ENCODE results near the gene CCDC27. TPM values are rescaled to one million over a fixed set of nuclear protein-coding genes. Genes with fewer than 3 reads are reported as not detected.

CCDC27 gene
- total and polyA plus RNA-seq, 8 donors = not detected

GRCh38 chr1:3736131-3736561, 16.1 kb upstream of the CCDC27 start:
- TF ChIP-seq POLR2AphosphoS5 (IDR thresholded peaks at IDR 0.05) (no peak), CTCF (IDR thresholded peaks at IDR 0.05) (no peak), POLR2A (IDR thresholded peaks at IDR 0.05) (no peak), EP300 (IDR thresholded peaks at IDR 0.05) (no peak)
- 86 to 90% (median 89%) methylated on average over 9 to 13 of the region's 13 CpGs for WGBS, 5 donors

GRCh38 chr1:3736708-3737107, 15.5 kb upstream of the CCDC27 start:
- 85 to 94% (median 87%) methylated on average over 14 of the region's 14 CpGs for WGBS, 5 donors
- no peaks in the 10 kb centered on the region for H3K9me3 ChIP-seq
- H3K27ac ChIP-seq = no peak overlapping the region
- TF ChIP-seq EP300 (IDR thresholded peaks at IDR 0.05) = no peak
- no peak for TF ChIP-seq POLR2AphosphoS5 (IDR thresholded peaks at IDR 0.05)
- TF ChIP-seq POLR2A (IDR thresholded peaks at IDR 0.05) = no peak
- TF ChIP-seq CTCF (IDR thresholded peaks at IDR 0.05) = no peak
- no peak for DNase-seq
- H3K4me1 ChIP-seq = peaks cover 0 to 13% (median 8%) of the 10 kb centered on the region in 4 donors
- H3K36me3 ChIP-seq = peaks cover 20 to 74% (median 68%) of the 10 kb centered on the region in 4 donors
- no peak overlapping the region for H3K4me3 ChIP-seq
- H3K27me3 ChIP-seq = peaks cover 0 to 25% (median 18%) of the 10 kb centered on the region in 3 donors
- intact Hi-C loops (cut with DNase I; ENCODE audit: low total_unique reads) = no loop called here

More at GRCh38 chr1:3736131-3736561, 16.1 kb upstream of the CCDC27 start:
- Histone ChIP-seq H3K27ac (no peak overlapping the region), H3K4me3 (no peak overlapping the region), H3K36me3 (peaks cover 19 to 69% (median 63%) of the 10 kb centered on the region in 4 donors), H3K9me3 (no peaks in the 10 kb centered on the region), H3K4me1 (peaks cover 0 to 13% (median 8%) of the 10 kb centered on the region in 4 donors), H3K27me3 (peaks cover 0 to 31% (median 24%) of the 10 kb centered on the region in 3 donors)
- DNase-seq = no peak
- intact Hi-C loops (cut with DNase I; ENCODE audit: low total_unique reads) = no loop called here

GRCh38 chr1:3738943-3739342, 13.3 kb upstream of the CCDC27 start:
- DNase-seq = no peak
- WGBS, 5 donors = 80 to 94% (median 87%) methylated on average over 8 to 12 of the region's 12 CpGs
- no peak overlapping the region for H3K4me3 ChIP-seq
- peaks cover 33 to 97% (median 85%) of the 10 kb centered on the region in 4 donors for H3K36me3 ChIP-seq
- H3K27ac ChIP-seq = no peak overlapping the region
- H3K9me3 ChIP-seq = no peaks in the 10 kb centered on the region
- intact Hi-C loops (cut with DNase I; ENCODE audit: low total_unique reads) = no loop called here
- H3K4me1 ChIP-seq = peaks cover 0 to 5% (median 0%) of the 10 kb centered on the region in 4 donors
- peaks cover 0 to 4% (median 0%) of the 10 kb centered on the region in 3 donors for H3K27me3 ChIP-seq
- no peak for TF ChIP-seq POLR2A (IDR thresholded peaks at IDR 0.05)
- no peak for TF ChIP-seq CTCF (IDR thresholded peaks at IDR 0.05)
- TF ChIP-seq POLR2AphosphoS5 (IDR thresholded peaks at IDR 0.05) = no peak
- no peak for TF ChIP-seq EP300 (IDR thresholded peaks at IDR 0.05)

- 67 to 83% (median 78%) methylated on average over 7 to 9 of the region's 9 CpGs for WGBS, 5 donors
- Histone ChIP-seq H3K27me3 (no peaks in the 10 kb centered on the region), H3K36me3 (peaks cover 33 to 100% (median 80%) of the 10 kb centered on the region in 4 donors), H3K9me3 (no peaks in the 10 kb centered on the region), H3K4me1 (peaks cover 0 to 16% (median 3%) of the 10 kb centered on the region in 4 donors), H3K4me3 (no peak overlapping the region), H3K27ac (no peak overlapping the region)
- no peak for TF ChIP-seq CTCF (IDR thresholded peaks at IDR 0.05)
- no peak for TF ChIP-seq POLR2AphosphoS5 (IDR thresholded peaks at IDR 0.05)
- no peak for TF ChIP-seq EP300 (IDR thresholded peaks at IDR 0.05)
- TF ChIP-seq POLR2A (IDR thresholded peaks at IDR 0.05) = no peak
- no peak for DNase-seq
- intact Hi-C loops (cut with DNase I; ENCODE audit: low total_unique reads) = no loop called here
Observed at GRCh38 chr1:3740042-3740441, 12.2 kb upstream of the CCDC27 start.
